Adipose tissue (tissue), 3 donors: Measurements from ENCODE around the gene ADCY10. TPM values are rescaled to one million over a fixed set of nuclear protein-coding genes. Genes with fewer than 3 reads are reported as not detected.

Experiments
- H3K27ac ChIP-seq: one replicate; pipeline ENCODE4 v1.5.1; 2013; ENCODE audit warnings: low read depth, low read length
- WGBS, 3 donors: extraction: QIAGEN DNeasy Blood & Tissue Kit; methylation state at CpG; one replicate each; pipeline ENCODE4 v1.1.7; 2013; 5-methylcytosine and 5-hydroxymethylcytosine counted together
- polyA plus RNA-seq, 3 donors: library from polyadenylated mRNA; stranded (reverse); fragments of 200-250 nt; gene quantifications; one replicate each; pipeline ENCODE4 v1.2.3, GENCODE V29; 2013
- donor health status: healthy with polysubstance abuse.
- donor health status: Bipolar disorder and iron deficiency.
- donor health status: healthy.

The ADCY10 gene
- polyA plus RNA-seq, 3 donors: 0.09 to 0.18 (median 0.11) TPM

- no peak overlapping the region for H3K27ac ChIP-seq
- 55 to 81% (median 76%) methylated on average over 4 of the region's 4 CpGs for WGBS, 3 donors
Observed at GRCh38 chr1:167799747-167800146, 114.2 kb downstream of the ADCY10 start.

- 76 to 96% (median 96%) methylated on average over 4 of the region's 4 CpGs for WGBS, 3 donors
- no peak overlapping the region for H3K27ac ChIP-seq
Observed at GRCh38 chr1:167798952-167799351, 115.0 kb downstream of the ADCY10 start.

DNA sequence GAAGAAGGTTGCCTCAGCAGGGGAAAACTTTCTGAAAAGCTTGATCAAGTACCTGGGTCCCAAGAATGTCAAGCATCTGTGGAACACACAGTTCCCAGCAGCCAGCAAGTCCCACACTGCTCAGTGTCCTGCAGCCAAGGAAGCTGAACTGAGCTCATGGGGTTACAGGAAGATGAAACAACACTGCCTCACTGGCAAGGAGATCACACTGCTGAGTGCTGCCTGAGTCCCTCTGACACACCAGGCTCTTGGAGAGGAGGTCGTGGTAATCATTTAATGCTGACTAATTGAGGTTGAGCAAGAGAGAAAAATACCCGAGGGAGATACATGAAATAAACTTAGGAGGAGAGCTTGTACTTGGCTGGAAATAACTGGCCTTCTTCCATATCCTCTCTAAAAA, 116.9 kb downstream of the ADCY10 start:
- no peak overlapping the region for H3K27ac ChIP-seq
- WGBS, 3 donors: 0 to 30% (median 4%) methylated on average over 2 of the region's 2 CpGs

DNA sequence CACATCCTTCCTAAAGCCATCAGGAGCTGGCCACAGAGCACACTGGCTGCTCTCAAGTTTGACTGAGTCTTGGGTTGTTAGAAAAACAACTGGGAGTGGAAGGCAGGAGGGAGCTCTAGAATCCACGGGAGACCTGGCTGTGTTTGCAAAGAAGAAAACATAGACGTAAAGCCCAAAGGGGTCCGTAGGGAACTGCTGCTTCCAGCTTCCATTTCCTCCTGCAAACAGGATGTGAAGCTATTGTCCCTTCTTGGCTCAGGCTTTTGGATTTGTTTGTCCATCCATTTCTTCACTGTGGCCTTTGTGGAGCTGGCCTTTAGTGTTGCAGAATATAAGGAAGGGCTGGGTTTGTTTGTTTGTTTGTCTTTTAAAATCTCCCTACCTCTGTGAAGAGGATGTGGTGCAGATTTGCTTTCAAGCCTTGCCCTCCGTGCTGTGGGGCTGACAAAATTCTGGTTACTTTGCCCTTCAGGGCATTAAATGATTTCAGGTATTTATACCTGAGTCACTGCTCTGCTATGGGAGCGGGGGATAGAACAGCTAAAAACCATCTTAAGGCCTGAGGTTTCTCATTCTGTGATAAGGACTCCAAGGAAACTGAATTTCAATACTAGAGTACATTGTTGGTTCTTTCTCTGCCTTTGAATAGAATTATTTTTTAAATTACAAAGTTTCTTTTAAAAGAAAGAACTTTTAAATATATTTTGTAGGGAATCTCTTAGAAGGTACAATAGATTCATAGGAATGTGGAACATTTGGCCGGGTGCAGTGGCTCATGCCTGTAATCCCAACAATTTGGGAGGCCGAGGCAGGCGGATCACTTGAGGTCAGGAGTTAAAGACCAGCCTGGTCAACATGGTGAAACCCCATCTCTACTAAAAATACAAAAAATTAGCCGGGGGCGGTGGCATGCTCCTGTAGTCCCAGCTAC, 117.9 kb downstream of the ADCY10 start:
- 52 to 80% (median 53%) methylated on average over 10 of the region's 10 CpGs for WGBS, 3 donors
- H3K27ac ChIP-seq: no peak overlapping the region

DNA sequence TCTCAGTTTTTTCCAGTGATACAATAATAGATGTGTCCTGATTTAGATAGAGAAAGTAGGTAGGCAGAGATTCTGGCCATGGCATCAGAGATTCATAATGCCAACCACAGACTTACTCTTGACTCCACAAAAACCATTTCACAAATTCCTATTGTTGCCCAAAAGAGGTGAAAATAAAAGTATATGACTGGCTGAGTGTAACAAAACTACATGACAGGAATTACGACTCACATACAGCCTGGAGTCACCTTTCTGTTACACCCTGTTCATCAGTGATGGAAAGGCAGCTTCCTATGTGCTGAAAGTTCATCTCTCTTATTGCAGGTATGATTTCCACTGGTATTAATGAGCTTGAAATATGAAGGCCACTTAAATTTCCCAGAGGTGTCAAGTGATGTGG, 119.9 kb downstream of the ADCY10 start:
- 97 to 100% (median 100%) methylated on average over 1 of the region's 1 CpG for WGBS, 3 donors
- no peak overlapping the region for H3K27ac ChIP-seq

GRCh38 chr1:167792188-167792565, 121.8 kb downstream of the ADCY10 start:
- WGBS, 3 donors: 57 to 93% (median 63%) methylated on average over 4 of the region's 4 CpGs
- H3K27ac ChIP-seq: no peak overlapping the region

- no peak overlapping the region for H3K27ac ChIP-seq
- 26 to 66% (median 45%) methylated on average over 5 of the region's 5 CpGs for WGBS, 3 donors
Observed at GRCh38 chr1:167791281-167792187, 122.4 kb downstream of the ADCY10 start.

DNA sequence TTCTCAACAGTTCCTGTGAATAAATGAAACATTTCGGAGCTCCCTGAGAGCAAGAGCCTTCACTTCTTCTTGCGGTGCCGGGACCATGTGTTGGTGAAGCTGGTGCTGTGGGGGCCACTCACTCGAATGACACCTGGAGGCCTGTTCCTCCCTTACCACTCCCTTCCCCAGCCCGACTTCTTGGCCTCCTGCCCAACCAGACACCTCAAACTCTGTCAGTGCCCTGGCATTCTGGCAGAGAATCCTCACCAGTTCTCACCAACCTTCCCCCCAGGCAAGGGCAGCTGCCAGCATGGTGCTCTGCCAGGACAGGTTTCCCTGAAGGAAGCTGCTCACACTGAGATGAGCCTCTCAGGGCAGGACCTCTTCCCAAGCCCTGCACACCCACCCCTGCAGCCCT, 123.8 kb downstream of the ADCY10 start:
- H3K27ac ChIP-seq: no peak overlapping the region

DNA sequence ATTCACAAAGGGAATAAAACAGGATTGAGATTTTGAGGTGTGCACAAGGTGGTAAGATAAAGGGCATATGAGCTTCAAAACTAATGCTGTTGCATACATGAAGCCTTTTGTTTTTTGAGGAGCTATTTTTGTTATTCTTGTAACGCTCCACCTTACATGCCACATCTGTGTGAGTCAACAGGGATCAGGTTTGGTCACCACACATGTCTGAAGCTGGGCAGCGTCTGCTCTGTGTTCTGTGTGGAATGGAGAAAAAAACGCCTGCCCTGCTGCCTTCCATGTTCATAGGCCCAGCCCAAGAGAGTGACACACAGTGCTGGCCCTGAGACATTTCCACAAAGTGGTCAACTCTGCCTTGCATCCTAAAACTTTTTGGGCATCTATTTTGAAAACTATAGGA, 124.4 kb downstream of the ADCY10 start:
- WGBS, 3 donors: 88 to 97% (median 89%) methylated on average over 3 of the region's 3 CpGs
- no peak overlapping the region for H3K27ac ChIP-seq

More for the DNA sequence above, 123.8 kb downstream of the ADCY10 start:
- WGBS, 3 donors: 84 to 94% (median 85%) methylated on average over 5 of the region's 5 CpGs

- WGBS, 3 donors: 84 to 93% (median 91%) methylated on average over 5 of the region's 5 CpGs
- no peak overlapping the region for H3K27ac ChIP-seq
Observed at GRCh38 chr1:167786502-167786901, 127.4 kb downstream of the ADCY10 start.

- WGBS, 3 donors: 95 to 100% (median 98%) methylated on average over 3 of the region's 3 CpGs
Observed at GRCh38 chr1:167784876-167785550, 128.9 kb downstream of the ADCY10 start.

GRCh38 chr1:167782946-167783345, 131.0 kb downstream of the ADCY10 start:
- 97 to 100% (median 97%) methylated on average over 1 of the region's 1 CpG for WGBS, 3 donors
- no peak overlapping the region for H3K27ac ChIP-seq

More at GRCh38 chr1:167784876-167785550, 128.9 kb downstream of the ADCY10 start:
- H3K27ac ChIP-seq: no peak overlapping the region

- H3K27ac ChIP-seq: no peak overlapping the region
- 97 to 100% (median 99%) methylated on average over 2 of the region's 2 CpGs for WGBS, 3 donors
Observed at GRCh38 chr1:167781558-167781957, 132.4 kb downstream of the ADCY10 start.

- WGBS, 3 donors: 88 to 98% (median 90%) methylated on average over 5 of the region's 5 CpGs
- no peak overlapping the region for H3K27ac ChIP-seq
Observed at GRCh38 chr1:167777269-167777650, 136.7 kb downstream of the ADCY10 start.

- 95 to 100% (median 100%) methylated on average over 1 of the region's 1 CpG for WGBS, 3 donors
- no peak overlapping the region for H3K27ac ChIP-seq
Observed at GRCh38 chr1:167776616-167777268, 137.2 kb downstream of the ADCY10 start.

- 82 to 93% (median 83%) methylated on average over 1 of the region's 1 CpG for WGBS, 3 donors
- H3K27ac ChIP-seq: no peak overlapping the region
Observed at GRCh38 chr1:167776151-167776550, 137.8 kb downstream of the ADCY10 start.

DNA sequence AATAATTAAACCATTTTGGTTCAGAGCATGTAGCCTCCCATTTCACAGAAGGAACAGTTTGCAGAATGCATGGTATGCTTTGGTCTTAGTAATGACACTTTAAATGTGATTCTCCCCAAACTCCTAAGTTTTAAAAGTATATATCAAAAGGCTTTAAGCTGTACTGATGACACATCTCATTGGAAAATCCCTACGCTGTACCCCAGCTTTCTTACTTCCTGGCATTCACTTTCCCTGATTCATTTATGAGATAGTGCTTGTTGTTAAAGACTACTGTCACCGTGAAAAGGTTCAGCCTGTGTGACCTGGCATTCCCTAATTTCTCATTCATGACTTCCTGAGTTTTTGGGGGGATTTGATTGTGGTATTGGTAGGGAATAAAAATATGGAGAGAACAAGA, 138.8 kb downstream of the ADCY10 start:
- 73 to 85% (median 75%) methylated on average over 2 of the region's 2 CpGs for WGBS, 3 donors
- no peak overlapping the region for H3K27ac ChIP-seq

DNA sequence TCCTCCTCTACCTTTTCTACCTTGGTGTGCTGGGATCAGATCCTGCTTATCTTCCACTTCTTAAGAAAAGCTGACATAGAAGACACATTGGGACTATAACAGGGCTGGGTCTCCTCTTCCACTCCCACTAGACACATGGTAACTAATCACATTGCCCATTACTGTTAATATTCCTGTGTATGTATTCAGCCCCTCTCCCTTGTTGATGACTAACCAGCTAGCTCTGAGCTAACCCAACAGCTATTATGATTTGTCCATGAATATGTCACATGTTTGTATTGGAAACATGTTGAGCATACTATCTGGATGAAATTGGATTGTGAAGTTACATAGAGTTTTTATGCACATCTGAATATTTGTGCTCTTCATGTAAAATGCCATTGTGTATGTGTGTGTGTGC, 139.2 kb downstream of the ADCY10 start:
- no peak overlapping the region for H3K27ac ChIP-seq
